ENCODE results near the gene KDM4B.

KDM4B gene

GRCh38 chr19:5121266-5122120 is 152.6 kb downstream of the KDM4B start:
- no peak for TF ChIP-seq ZNF274 (IDR thresholded peaks at IDR 0.05; ENCODE audit: low read depth, low read length)
- no peak overlapping the region for H3K4me3 ChIP-seq (ENCODE audit: low read length)

DNA sequence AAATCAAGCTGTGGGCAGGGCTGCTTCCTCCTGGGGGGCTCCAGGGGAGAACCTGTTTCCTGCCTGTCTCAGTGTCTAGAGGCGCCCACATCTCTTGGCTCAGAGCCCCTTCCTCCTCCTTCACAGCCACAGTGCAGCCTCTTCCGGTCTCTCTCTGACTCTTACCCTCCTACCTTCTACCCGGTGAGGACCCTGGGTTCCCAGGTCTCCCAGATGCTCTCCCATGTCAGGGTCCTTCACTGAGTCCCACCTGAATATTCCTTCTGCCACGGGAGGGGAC is 153.1 kb downstream of the KDM4B start:
- no peak for TF ChIP-seq ZNF274 (IDR thresholded peaks at IDR 0.05; ENCODE audit: low read depth, low read length)

DNA sequence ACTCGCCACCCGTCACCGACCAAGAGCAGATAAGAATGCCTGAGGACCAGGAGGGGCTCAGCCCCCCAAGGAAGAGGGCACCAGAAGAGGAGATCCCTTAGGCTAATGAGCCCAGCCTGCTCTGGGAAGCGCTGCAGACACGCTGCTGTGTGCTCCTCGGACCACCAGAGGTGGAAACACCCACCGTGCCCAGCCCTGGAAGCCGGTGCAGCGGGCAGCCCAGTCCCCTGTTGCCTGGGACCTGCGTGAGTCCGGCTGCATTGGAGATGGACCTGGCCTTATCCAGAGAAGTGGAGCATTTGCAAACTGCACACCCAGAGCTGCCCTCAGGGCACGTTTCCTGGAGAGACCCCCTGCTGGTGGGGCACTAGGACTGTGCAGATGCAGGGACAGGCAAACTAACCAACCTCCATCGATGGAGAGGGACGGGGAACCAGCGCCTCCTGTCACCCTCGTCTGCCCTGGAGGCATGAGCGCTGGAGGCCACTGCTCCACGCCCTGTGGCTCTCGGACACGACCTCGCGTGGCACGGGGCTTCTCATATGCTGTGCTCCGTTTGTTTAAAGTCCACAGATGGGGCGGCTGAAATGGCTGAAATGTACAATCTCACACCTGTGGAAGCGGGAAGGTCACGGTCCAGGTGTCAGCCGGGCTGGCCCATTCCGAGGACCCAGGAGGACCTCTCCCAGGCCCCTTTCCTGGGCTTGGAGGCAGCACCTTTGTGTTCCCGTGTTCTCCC is 153.9 kb downstream of the KDM4B start:
- TF ChIP-seq ZNF274 (IDR thresholded peaks at IDR 0.05; ENCODE audit: low read depth, low read length): no peak
- H3K4me3 ChIP-seq (ENCODE audit: low read length): no peak overlapping the region

More for the DNA sequence above, 153.1 kb downstream of the KDM4B start:
- H3K4me3 ChIP-seq (ENCODE audit: low read length): no peak overlapping the region

GRCh38 chr19:5123646-5124045 is 154.7 kb downstream of the KDM4B start:
- no peak overlapping the region for H3K4me3 ChIP-seq (ENCODE audit: low read length)
- no peak for TF ChIP-seq ZNF274 (IDR thresholded peaks at IDR 0.05; ENCODE audit: low read depth, low read length)

GRCh38 chr19:5124111-5124855 is 155.4 kb downstream of the KDM4B start:
- no peak for TF ChIP-seq ZNF274 (IDR thresholded peaks at IDR 0.05; ENCODE audit: low read depth, low read length)
- no peak overlapping the region for H3K4me3 ChIP-seq (ENCODE audit: low read length)

DNA sequence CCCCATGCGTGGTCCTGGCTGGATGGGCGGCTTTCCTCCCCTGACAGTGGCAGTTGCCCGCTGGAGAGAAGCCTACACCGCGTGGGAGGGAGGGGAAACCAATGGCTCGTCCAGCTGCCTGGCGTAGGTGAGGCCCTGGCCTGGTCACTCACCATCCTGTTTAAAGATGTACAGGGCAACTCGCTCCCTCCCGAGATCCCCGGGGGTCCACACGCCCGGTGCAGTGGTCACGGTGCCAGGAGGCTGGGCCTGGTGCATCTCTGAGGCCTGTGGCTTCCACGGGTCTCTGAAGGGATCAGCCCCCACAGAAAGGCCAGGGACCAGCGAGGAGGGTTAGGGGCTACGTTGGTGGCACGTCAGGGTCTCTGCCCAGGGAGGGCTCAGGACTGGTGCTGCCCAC is 156.5 kb downstream of the KDM4B start:
- no peak for TF ChIP-seq ZNF274 (IDR thresholded peaks at IDR 0.05; ENCODE audit: low read depth, low read length)
- no peak overlapping the region for H3K4me3 ChIP-seq (ENCODE audit: low read length)

DNA sequence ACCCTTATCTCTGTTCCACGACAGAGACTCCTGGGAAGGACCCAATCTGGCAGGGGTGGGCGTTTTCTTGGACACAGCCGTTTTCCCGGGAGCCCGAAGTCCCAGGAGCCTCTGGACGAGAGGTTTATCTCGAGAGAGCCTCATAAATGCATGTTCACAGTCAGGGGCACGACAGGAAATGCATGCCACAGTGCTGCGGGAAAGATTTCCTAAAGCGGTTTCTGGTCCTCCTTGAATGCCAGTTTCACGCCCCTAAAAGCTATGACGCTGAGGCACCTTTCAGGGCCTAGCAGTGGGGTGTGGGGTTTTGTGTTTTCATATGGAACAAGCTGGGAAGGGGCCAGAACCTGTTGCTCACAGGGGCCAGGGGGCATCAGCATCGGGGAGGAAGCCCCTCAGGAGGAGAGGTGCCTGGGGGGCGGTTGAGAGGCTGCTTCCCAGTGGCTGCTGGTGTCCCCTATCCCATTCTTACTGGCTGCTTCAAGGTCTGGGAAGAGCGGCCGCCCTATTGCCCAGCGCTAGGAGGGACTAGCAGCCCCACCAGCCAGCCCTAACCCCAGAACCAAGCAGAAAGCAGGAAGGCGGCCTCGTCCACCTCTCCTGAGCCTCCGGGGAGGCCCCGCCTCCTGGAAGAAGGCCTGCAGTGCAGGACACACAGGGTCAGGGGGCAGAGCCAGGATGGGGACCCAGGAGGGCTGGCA is 157.0 kb downstream of the KDM4B start:
- TF ChIP-seq ZNF274 (IDR thresholded peaks at IDR 0.05; ENCODE audit: low read depth, low read length): no peak
- H3K4me3 ChIP-seq (ENCODE audit: low read length): no peak overlapping the region

- TF ChIP-seq ZNF274 (IDR thresholded peaks at IDR 0.05; ENCODE audit: low read depth, low read length): no peak
- H3K4me3 ChIP-seq (ENCODE audit: low read length): no peak overlapping the region
Measured at GRCh38 chr19:5126498-5127223, 157.7 kb downstream of the KDM4B start.

DNA sequence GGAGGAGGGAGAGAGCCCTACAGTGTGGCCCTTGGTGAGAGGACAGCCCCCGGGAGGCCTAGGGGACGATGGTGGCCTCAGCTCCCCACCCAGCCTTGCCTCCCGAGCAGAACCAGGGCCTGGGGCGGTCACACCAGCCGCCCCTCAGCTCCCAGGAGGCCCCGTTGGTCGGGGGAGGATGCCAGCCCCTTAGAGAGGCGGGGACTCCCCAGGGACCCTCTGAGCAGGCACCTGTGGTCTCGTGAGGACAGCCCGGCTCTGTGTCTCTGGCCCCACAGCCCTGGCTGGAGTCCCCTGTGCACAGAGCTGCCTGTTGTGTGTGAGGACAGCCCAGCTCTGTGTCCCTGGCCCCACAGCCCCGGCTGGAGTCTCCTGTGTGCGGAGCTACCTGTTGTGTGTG is 158.8 kb downstream of the KDM4B start:
- no peak for TF ChIP-seq ZNF274 (IDR thresholded peaks at IDR 0.05; ENCODE audit: low read depth, low read length)

DNA sequence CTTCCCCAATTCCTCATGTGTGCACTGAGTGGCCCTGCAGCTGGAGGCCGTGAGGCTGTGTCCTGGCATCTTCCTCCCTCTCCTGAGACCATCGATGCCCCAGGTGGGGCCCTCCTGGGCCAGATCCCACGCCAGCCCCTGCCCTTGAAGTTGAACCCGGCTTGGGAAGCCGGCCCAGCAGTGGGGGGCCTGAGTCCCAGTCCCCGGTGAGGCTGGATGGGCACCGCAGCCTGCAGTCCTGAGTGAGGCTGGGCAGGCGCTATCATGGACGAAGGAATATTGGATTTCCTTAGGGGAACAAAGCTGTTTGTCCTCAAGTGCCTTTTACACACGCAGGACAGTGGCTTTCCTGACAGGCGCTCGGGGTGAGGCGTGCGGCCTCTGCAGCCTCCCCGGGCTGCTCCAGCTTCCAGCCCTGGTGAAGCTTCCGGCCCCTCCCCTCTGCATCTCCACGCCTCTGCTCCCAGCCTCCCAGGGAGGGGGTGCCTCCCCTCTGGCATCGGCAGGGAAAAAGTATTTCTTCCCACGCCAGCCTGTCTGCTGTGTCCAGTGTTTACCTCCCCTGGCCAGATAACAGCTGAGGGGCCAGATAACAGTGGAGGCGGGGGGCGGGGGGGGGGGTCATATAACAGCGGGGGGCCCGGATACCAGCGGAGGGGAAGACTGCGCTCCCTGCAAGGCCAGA is 159.5 kb downstream of the KDM4B start:
- no peak for TF ChIP-seq ZNF274 (IDR thresholded peaks at IDR 0.05; ENCODE audit: low read depth, low read length)
- H3K4me3 ChIP-seq (ENCODE audit: low read length): no peak overlapping the region

More for the DNA sequence above, 158.8 kb downstream of the KDM4B start:
- H3K4me3 ChIP-seq (ENCODE audit: low read length): no peak overlapping the region

DNA sequence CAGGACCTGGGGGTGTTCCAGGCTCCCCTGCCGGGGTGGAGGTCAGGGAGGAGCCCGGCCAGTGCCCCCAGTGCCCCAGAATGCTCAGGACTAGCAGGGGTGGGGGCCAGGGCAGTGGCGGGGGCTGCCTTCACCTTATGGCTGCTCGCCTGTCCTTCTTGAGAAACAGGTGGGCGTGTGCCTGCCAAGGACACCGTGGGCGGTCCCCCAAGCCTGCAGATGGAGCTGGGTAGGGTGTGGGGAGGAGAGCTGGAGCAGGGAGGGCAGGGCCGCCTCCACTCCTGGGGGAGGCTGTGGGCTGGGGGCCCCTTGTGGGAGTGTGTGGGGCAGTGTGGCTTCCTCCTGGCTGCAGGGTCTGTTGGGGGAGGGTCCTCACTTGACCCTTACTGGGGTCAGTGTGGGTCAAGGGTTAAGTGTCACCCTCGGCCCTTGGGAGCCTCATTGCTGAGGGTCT is 160.1 kb downstream of the KDM4B start:
- no peak for TF ChIP-seq ZNF274 (IDR thresholded peaks at IDR 0.05; ENCODE audit: low read depth, low read length)
- H3K4me3 ChIP-seq (ENCODE audit: low read length): no peak overlapping the region

DNA sequence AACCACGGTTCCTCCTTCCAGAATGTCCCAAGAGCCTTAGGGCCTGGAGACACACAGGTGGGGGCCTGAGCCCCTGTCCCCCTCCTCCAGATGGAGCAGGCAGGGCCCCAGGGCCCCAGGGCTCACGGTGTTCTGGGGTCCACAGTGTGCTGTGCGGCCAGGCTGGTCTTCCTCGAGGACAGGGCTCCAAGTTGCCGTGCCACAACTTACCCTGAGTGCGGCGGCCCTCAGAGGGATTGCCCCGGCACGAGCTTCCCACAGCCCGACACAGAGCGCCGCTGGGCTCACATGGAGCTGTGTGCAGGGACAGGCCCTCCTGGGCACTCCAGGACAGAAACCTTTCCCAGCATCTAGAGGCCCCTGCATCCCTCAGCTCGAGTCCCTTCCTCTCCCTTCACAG is 160.8 kb downstream of the KDM4B start:
- no peak for TF ChIP-seq ZNF274 (IDR thresholded peaks at IDR 0.05; ENCODE audit: low read depth, low read length)
- H3K4me3 ChIP-seq (ENCODE audit: low read length): peak overlapping the region; percentile 4; the same call in 1 of the 2 replicates
